HS-5 (cell line): Measurements from ENCODE around the gene SBF1.
"Not testable (repeated sequence)": the region's sequence is repeated elsewhere in the genome, so short reads cannot be mapped to it uniquely, and the experiment has no call there.

Experiments
- DNase-seq: peaks from one replicate; pipeline ENCODE4 v3.0.0-alpha.2; 2012; ENCODE audit warnings: low read depth

SBF1 gene

DNA sequence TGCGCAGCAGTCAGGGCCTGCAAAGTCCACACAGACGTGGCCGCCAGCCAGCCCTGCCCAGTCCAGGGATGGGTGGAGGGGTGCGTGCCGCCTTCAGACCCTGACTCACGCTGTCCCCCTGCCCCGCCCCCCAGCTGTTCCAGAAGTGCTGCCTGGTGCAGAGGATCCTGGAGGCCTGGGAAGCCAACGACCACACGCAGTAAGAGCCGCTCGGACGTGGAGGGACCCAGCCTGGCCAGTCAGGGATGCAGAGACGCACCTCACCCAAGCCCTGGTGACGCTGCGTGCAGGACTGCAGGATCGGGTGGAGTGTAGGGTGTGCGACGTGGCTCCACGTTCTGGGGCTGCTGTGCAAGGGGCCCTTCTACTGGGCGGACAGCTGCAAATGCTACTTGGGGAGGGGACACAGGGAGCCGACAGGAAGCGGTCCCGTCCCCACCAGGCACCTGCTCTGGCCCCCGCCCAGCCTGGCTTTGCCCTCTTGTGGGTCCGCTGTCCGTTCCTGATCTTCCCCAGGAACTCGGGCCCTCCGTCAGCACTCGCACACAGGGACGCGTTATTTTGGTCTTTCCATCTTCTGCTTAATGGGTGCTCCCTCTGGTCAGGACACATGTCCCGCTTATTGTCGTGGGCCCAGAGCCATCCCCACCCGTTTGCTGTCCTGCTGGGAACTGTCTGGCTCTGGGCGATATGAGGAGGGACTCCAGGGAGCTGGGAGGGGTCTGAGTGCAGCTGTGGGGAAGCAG lies 42.5 kb downstream of the SBF1 start:
- DNase-seq, result no peak

DNA sequence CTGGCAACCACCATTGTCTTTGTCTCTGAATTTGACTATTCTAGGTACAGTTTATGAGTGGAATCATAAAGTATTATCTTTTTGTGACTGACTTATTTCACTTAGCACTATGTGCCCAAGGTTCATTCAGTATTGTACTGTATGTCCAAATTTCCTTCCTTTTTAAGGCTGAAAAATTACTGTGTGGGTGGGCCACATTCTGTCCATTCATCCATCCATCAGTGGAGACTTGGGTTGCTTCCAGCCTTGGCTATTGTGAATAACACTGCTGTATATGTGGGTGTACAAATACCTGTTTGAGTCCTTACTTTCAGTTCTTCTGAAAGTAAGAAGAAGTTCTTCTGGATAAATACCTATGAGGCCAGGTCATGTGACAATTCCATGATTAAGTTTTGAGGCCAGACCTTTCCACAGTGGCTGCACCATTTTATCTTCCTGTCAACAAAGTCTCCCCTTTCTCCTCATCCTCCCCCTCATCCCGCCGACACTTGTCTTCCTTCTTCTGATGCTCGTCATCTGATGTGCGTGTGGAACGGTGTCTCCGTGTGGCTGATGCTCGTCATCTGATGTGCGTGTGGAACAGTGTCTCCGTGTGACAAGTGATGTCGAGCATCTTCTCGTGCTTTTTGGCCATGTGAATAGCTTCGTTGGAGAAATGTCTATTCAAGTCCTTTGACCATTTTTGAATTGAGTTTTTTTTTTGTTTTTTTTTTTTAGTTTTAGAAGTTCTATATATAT lies 49.5 kb downstream of the SBF1 start:
- DNase-seq, result no peak

DNA sequence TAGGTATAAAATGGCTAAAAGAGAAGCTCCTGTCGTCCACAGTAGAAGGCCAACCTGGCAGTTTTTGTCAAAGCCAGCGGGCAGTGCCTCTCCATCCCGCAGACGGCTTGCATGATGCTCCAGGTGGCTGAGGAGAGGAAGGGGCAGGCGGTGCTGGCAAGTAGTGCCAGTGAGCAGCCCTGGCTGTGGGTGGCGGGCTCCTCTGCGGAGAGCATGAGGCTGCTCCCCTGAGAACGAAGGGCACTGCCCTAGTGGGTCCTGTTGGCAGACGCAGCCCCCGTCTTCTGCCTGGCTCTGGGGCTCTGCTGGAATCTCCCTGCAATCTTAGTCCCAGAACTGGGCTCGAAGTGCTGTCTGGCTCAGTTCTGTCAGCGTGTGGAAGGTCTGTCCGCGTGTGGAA lies 50.9 kb downstream of the SBF1 start:
- no peak for DNase-seq

DNA sequence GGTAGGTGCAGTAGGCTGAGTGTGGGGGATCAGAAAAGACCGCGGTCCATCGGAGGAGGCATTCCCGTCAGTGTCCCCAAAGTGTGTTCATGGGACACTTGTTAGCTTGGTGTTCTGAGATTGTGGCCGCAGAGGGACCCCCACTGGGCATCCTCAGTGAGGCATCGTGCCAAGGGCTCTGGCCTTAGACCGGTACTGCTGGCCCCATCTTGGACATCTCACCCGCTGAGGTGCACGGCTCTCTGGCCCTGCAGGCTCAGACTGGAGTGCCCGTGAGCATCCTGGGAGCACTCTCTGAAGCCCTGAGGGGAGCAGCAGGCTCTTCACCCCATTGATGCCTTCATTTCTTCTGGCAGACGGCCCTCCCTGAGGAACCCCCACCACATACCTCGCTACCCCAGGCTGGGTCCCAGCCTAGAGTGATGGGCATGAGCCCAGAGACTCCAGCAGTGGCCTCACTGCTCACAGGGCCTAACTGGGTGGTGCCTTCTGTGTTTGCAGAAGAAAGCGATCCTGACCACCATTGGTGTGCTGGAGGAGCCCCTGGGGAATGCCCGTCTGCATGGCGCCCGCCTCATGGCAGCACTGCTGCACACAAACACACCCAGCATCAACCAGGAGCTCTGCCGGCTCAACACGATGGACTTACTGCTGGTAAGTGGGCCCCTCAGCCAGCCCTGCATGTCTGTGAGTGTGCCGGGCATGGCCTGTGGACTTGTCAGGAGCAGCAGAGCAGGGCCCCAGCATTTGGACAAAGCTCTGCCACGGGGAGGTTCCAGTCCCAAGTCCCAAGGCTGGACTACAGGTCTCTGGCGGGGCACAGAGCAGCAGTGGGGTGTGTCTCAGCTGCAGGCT lies 51.6 kb downstream of the SBF1 start:
- no peak for DNase-seq

DNA sequence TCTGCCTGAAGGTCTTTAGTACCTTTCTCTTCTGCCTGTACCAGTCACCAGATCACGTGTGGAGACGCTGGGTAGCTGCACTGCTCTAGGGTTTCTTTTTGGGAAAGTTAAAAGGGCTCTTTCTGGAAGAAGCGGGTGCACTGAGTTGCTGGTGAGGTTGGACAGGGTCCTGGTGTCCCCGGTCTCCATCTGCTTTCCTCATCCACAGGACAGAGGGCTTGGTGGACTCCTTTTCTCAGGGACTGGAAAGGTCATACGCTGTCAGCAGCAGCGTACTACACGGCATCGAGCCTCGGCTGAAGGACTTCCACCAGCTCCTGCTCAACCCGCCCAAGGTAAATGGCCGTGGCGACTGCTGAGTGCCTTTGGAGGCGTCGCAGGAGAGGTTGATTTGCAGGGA lies 52.8 kb downstream of the SBF1 start:
- no peak for DNase-seq

DNA sequence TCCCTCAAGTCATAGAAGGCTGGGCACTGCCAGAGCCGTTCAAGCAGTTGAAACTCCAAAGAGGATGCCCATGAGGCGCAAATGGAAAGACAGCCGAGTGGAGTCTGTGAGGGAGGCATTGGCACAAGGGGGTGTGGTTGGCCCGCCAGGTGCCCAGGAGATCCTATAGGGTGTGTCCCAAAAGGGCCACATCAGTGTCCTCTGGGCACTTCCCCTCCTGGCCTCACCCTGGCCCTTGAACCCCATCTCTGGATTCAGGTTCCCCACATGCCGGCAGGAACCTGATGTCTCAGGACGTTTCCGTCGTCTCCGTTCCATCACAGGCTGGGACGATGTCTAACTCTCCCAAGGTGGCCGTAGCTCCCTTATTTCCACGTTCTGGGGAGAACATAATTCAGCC lies 54.3 kb downstream of the SBF1 start:
- DNase-seq, result no peak

DNA sequence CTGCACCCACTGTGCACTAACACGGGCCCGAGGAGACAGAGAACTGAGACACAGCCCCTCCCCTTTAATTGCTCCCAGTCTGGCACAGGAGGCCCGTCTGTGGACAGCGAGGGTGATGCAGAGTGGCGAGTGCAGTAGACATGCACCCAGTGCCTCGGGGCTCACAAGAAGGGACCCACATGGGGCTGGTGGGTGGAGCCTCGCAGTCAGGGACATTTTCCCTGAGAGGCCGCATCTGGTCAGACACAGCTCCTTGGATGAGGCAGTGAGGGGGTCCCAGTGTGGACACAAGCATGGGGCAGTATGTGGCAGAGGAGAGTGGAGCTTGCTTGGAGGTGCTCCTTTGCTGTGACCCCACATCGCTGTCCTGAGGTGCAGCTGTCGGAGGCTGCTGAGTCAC lies 54.8 kb downstream of the SBF1 start:
- DNase-seq, result no peak

DNA sequence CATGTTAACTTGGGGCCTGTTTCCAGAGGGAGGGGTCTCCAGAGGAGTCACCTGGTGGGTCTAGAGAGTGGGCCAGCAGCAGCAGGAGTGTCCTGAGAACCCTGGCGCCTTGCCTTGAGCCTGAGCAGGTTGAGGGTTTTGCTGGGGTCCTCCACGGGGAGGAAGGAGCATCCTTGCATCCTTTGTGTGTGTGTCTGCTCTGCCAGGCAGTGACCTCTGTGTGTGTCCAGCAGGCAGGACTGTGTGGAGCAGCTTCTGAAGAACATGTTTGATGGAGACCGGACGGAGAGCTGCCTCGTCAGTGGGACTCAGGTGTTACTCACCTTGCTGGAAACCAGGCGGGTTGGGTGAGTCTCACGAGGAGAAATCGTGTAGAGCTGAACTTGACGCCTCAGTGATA lies 55.7 kb downstream of the SBF1 start:
- no peak for DNase-seq

DNA sequence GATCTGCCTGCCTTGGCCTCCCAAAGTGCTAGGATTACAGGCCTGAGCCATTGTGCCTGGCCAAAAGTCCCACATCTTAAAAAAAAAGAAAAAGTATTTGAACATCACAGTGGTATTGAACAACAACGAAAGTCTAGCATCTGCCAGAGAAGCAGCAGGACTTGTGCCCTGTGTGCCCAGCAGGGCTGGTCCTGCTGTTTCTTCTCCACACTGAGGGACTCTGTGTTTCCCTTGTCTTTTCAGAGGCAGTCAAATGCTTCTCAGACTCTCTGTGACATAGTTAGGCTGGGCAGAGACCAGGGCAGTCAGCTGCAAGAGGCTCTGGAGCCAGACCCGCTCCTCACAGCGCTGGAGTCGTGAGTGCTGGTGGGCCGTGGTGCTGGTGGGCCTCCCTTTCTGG lies 56.2 kb downstream of the SBF1 start:
- DNase-seq, result no peak

DNA sequence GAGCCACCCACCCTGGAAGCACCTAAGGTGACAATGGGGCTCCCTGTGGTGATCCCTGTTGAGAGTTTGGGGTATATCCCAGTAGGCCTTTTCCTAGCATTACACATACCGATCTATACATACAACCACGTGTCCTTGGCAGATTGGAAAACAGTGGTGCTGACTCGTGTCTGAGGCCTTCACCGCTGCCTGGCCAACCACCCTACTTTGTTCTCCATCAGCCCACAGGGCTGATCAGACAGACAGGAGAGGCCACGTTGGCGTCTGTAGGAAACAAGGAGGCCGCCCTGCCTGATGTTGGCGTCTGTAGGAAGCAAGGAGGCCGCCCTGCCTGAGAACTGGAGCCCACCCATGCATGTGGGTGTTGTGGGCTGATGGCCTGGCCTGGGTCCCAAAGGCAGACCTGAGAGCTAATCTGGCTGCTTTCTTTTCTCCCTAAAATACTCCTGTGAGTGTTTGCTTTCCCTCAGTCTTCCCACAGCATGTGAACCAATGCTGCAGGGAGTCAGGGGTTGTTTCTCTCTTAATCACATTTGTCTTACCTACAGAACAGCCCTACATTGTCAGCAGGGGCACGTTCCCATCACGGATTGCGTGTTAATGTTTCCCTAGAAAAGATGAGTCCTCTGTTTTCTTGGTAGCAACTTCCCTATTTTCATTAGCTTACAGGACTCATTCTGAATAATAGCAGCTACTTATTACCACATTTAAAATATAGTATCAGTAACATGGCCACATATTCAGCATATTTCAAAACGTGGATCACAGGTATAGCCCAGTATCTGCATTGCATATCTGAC lies 57.2 kb downstream of the SBF1 start:
- DNase-seq, result peak; percentile 9

DNA sequence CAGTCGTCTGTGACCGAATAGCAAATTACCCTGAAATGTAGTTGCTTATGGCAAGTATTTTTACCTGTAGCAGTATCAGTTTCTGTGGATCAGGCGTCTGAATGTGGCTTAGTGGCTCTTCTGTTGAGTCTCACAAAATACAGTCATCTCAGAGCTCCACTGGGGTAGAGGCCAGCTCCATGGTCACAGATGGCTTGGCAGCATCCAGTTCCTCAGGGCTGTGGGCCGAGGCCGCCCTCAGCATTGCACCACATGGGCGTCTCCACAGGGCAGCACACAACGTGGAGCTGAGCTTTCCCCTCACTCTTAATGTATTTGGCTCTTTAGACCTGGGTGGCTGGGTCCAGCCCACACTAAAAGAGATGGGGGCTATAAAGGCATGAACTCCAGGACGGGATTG lies 57.8 kb downstream of the SBF1 start:
- no peak for DNase-seq

DNA sequence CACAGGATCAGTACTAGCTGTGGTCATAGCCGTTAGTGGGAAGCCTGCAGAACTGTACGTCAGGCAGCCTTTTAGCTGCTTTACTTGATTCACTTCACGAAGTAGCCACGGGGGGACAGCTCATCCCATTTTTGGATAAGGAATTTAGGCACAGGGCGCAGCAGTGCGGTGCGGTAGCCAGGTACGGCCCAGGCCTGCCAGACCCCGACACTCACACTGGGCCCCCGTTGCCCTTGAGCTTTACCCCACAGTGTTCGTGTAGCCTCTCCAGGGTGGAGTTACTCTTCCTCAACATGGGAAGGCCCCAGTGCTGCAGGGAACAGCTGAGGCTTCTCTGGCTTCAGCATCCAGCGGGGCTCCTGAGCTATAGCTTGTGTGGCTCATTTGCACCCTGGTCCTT lies 59.4 kb downstream of the SBF1 start:
- no peak for DNase-seq

DNA sequence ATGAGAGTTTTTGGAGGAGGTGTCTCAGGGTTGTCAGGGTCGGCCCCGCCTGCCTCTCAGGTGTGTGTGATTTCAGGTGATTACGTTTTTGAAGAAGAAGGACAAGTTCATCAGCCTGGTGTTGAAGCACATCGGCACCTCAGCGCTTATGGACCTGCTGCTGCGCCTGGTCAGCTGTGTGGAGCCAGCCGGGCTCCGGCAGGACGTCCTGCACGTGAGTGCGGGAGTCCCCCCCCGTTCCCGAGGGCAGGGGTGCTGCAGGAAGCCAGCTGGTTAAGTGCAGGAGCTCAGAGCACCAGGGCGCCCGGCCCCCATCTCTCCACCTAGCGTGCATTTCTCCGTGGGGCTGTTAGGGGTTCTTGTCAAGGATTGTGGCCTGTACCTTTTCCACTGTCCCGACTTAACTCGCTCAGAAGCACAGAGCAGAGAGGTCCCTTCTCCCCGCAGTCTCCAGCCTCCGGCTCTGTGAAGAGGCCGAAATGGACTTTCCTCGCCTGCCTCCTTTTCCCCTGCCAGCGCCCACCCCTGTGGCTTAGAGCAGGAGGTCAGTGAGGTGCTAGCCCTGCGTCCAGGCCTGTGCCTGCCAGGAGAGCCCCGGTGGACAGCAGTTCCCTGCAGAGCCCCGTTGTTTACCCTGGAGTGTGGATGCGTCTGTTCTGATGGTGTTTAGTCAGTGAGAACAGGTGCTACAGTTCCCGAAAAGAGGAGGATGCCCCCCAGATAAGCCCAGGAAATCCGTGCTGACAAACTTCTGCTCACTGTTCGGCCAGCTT lies 60.2 kb downstream of the SBF1 start:
- DNase-seq, result no peak

DNA sequence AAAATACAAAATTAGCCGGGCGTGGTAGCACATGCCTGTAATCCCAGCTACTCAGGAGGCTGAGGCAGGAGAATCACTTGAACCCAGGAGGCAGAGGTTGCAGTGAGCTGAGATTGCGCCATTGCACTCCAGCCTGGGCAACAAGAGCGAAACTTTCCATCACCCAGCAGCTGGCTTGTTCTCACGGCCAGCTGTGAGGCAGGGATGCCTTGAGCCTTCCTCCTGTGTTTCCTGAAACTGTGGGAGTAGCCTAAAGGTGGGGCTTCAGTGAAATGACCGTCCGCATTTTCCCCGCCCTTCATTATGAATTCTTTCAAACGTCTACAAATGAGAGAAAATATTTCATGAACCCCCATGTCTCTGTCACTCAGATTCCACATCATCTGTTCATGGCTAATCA lies 65.9 kb downstream of the SBF1 start:
- DNase-seq, result not testable (repeated sequence)

DNA sequence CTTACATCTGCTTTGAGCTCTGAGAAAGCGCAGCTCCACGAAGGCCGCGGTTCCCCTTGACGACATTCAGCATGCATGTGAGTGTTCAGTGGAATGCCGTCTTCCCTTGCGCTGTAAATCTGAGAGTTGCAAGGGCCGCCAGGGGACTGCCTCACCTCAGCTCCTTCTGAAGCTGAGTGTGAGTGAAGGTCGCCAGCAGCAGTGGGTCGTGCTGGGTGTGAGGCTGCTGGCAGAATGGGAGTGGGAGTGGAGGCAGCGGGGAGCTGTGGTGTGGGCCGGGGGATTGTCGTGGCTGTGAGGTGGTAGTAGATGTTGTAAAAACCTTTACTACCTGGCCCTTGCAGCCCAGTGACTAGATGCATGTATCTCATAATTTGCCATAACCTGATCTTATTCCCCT lies 66.5 kb downstream of the SBF1 start:
- no peak for DNase-seq

DNA sequence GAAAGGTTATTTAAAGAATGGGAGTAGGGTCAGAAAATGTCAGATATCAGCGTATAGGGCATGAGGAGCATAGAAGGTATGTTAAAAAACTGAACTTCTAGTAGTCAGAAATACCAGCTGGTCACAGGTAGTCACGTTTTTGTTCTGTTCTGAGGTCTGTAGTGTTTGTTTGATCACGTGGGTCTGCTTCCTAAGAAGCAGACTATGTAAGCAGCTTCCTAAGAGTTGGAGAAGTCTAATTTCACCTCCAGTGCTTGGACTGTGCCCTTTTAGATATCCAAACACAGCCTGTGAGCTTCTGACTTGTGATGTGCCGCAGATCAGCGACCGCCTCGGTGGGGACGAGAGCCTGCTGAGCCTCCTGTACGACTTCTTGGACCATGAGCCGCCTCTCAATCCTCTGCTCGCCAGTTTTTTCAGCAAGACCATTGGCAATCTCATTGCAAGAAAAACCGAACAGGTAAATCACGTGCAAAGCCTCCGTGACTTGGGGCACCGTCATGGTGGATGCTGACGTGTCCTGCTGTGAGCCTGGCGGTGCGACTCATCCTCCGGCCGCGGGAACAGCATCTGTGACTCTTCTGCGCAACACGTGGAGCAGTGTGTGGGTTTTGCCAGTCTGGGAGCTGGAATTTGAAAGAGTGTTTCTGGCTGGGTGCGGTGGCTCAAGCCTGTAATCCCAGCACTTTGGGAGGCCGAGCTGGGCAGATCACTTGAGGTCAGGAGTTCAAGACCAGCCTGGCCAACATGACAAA lies 68.2 kb downstream of the SBF1 start:
- no peak for DNase-seq

DNA sequence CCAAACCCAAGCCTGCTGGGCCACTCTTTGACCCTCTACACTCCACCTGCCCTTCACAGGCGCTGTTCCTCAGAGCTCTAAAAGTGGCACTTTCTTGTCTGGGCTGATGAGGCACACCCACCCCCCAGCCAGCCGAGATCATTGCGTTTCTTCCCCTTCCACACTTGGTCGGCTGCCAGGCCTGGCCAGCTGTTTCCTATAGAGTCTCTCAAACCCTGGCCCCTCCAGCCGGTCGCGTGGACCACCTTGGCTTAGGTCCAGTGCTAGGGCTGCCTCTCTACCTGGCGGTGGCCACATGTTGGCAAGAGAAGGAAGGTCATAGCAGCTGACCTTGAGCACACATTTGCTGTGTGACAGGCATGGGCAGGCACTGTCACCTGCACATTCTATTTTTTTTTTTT lies 71.1 kb downstream of the SBF1 start:
- DNase-seq, result no peak

DNA sequence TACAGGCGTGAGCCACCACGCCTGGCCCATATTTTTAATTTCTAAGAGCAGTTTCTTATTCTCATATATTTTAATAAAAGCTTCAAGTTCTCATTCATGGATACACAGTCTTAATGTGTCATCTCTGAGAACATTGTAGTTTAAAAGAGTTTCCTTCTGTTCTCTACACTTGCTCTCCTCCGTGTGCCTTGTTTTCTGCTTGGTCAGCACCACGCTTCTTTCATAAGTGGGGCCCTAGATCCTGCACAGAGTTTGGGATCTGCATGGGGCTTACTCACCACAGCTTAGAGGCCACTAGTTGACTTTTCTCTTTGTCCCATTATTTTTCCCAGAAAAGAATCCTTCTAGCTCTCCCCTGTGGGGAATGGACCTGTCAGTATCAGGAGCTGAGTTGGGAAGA lies 72.9 kb downstream of the SBF1 start:
- DNase-seq, result no peak

DNA sequence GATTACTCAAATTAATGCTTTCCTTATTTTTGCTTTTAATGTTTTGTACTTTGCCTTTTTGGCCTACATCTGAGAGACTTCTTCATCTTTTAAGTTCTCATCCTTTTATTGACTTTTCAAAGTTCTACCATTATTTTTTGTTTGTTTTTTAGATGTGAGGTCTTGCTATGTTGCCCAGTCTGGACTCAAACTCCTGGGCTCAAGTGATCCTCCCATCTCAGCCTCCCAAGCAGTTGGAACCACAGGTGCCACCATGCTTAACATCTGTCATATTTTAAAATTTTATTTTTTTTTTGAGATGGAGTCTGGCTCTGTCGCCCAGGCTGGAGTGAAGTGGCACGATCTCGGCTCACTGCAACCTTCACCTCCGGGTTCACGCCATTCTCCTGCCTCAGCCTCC lies 73.9 kb downstream of the SBF1 start:
- DNase-seq, result no peak

DNA sequence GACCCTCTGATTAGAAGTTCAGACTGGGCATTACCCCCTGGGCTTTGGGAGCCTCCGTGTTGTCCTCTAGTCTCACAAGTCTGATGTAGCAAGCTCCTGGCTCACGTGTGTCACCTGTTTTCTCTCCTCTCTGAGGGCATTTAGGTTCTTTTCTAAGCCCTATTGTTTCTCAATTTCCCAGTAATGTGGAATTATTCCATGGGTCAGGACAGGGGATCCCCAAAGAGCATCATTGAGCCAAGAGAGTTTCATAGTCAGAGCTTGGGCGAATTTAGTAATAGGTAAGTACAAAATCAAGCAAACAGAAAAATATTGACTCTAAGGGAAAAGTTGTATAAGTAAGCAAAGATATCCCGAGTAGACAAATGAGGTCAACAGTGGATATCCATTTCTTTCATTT lies 74.4 kb downstream of the SBF1 start:
- DNase-seq, result no peak
